Smooth muscle cell (in vitro differentiated cells): ENCODE data around the gene PPP6R2. TPM values are rescaled to one million over a fixed set of nuclear protein-coding genes. Genes with fewer than 3 reads are reported as not detected.
A peak's percentile ranks its signal among the peaks of the same experiment; 100 is the strongest.

Source experiments
- DNase-seq: peaks from one replicate; lab custom pipeline; 2025; ENCODE audit not compliant: unreplicated experiment; lab: John Stamatoyannopoulos, UW
- H2AFZ ChIP-seq: fragments of 200-600 bp; sonication (generic); 2 replicates; pipeline ENCODE4 v1.6.0; 2016; ENCODE audit warnings: antibody characterized with exemption, low read depth, mild to moderate bottlenecking
- H3F3A ChIP-seq: fragments of 200-600 bp; sonication (generic); 2 replicates; pipeline ENCODE4 v1.6.0; 2017; ENCODE audit warnings: antibody characterized with exemption, low read depth
- H3K27ac ChIP-seq: fragments of 200-600 bp; sonication (generic); 2 replicates; pipeline ENCODE4 v1.5.1; 2016; ENCODE audit warnings: low read depth, mild to moderate bottlenecking
- H3K27me3 ChIP-seq: fragments of 200-600 bp; sonication (generic); 2 replicates; pipeline ENCODE4 v1.6.1; 2016; ENCODE audit warnings: low read depth, mild to moderate bottlenecking
- H3K36me3 ChIP-seq: fragments of 200-600 bp; sonication (generic); 2 replicates; pipeline ENCODE4 v1.5.1; 2016; ENCODE audit warnings: low read depth
- H3K4me1 ChIP-seq: fragments of 200-600 bp; sonication (generic); 2 replicates; pipeline ENCODE4 v1.5.1; 2016; ENCODE audit warnings: low read depth
- H3K4me2 ChIP-seq: fragments of 200-600 bp; sonication (generic); 2 replicates; pipeline ENCODE4 v1.6.0; 2016; ENCODE audit warnings: mild to moderate bottlenecking
- H3K4me3 ChIP-seq: fragments of 200-600 bp; sonication (generic); 2 replicates; pipeline ENCODE4 v1.5.1; 2016; ENCODE audit warnings: mild to moderate bottlenecking
- H3K79me2 ChIP-seq: fragments of 200-600 bp; sonication (generic); 2 replicates; pipeline ENCODE4 v1.6.0; 2016; ENCODE audit warnings: low read depth, mild to moderate bottlenecking
- H3K9ac ChIP-seq: fragments of 200-600 bp; sonication (generic); 2 replicates; pipeline ENCODE4 v1.6.0; 2016; ENCODE audit warnings: low read depth
- H3K9me3 ChIP-seq: fragments of 200-600 bp; sonication (generic); replicated peaks from 2 replicates; pipeline ENCODE4 v1.5.1; 2016; ENCODE audit warnings: low read depth
- H4K20me1 ChIP-seq: fragments of 200-600 bp; sonication (generic); 2 replicates; pipeline ENCODE4 v1.6.0; 2016; ENCODE audit warnings: low read depth
- WGBS: methylation state at CpG from one replicate; pipeline ENCODE4 v1.1.7; 2016; ENCODE audit warnings: low lambda C conversion rate; 5-methylcytosine and 5-hydroxymethylcytosine counted together
- polyA plus RNA-seq: library from polyadenylated mRNA; unstranded; fragments of >200 nt; fragmentation: Nextera tagmentation; extraction: Ambion mirVana; gene quantifications from 2 replicates; pipeline ENCODE4 v1.2.1, GENCODE V29; 2016
- total RNA-seq: library from RNA; depleted of rRNA; stranded (reverse); fragments of >200 nt; gene quantifications from 2 replicates; pipeline ENCODE4 v1.2.3, GENCODE V29; 2014
- TF ChIP-seq, protein P1 (sequence below): fragments of 200-600 bp; sonication (generic); IDR thresholded peaks from 2 replicates; pipeline ENCODE4 v1.5.1; 2017; ENCODE audit warnings: borderline replicate concordance, mild to moderate bottlenecking, antibody characterized with exemption; ENCODE audit not compliant: insufficient read depth, poor library complexity, severe bottlenecking

PPP6R2 gene
- total and polyA plus RNA-seq, 2 experiments from 2014 or later = 24.6 to 36.3 TPM

GRCh38 chr22:50298937-50299784 is 44.0 kb upstream of the PPP6R2 start:
- Histone ChIP-seq H3K27ac (peak overlapping the region; percentile 72), H3K27me3 (no peaks in the 10 kb centered on the region), H3K79me2 (peaks cover 100% of the 10 kb centered on the region), H3K9ac (peak overlapping the region; percentile 28), H3K36me3 (no peaks in the 10 kb centered on the region), H3F3A (peaks cover 22% of the 10 kb centered on the region), H4K20me1 (peaks cover 100% of the 10 kb centered on the region), H2AFZ (no peak overlapping the region), H3K4me2 (peak overlapping the region; percentile 91), H3K9me3 (no peaks in the 10 kb centered on the region), H3K4me3 (peak overlapping the region; percentile 46), H3K4me1 (peaks cover 44% of the 10 kb centered on the region)
- peak; percentile 30 for DNase-seq
- TF ChIP-seq, protein P1, sequence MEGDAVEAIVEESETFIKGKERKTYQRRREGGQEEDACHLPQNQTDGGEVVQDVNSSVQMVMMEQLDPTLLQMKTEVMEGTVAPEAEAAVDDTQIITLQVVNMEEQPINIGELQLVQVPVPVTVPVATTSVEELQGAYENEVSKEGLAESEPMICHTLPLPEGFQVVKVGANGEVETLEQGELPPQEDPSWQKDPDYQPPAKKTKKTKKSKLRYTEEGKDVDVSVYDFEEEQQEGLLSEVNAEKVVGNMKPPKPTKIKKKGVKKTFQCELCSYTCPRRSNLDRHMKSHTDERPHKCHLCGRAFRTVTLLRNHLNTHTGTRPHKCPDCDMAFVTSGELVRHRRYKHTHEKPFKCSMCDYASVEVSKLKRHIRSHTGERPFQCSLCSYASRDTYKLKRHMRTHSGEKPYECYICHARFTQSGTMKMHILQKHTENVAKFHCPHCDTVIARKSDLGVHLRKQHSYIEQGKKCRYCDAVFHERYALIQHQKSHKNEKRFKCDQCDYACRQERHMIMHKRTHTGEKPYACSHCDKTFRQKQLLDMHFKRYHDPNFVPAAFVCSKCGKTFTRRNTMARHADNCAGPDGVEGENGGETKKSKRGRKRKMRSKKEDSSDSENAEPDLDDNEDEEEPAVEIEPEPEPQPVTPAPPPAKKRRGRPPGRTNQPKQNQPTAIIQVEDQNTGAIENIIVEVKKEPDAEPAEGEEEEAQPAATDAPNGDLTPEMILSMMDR = no peak
- WGBS = 21% methylated on average over 24 of the region's 59 CpGs

- H3K4me1 ChIP-seq = peaks cover 49% of the 10 kb centered on the region
- H3F3A ChIP-seq = peaks cover 25% of the 10 kb centered on the region
- TF ChIP-seq, protein P1 = no peak
- H2AFZ ChIP-seq = no peak overlapping the region
- H4K20me1 ChIP-seq = peaks cover 99% of the 10 kb centered on the region
- H3K27ac ChIP-seq = peak overlapping the region; percentile 72
- H3K27me3 ChIP-seq = no peaks in the 10 kb centered on the region
- H3K4me3 ChIP-seq = peak overlapping the region; percentile 46
- peaks cover 100% of the 10 kb centered on the region for H3K79me2 ChIP-seq
- no peaks in the 10 kb centered on the region for H3K36me3 ChIP-seq
- no peak for DNase-seq
- peak overlapping the region; percentile 91 for H3K4me2 ChIP-seq
- H3K9me3 ChIP-seq = no peaks in the 10 kb centered on the region
- peak overlapping the region; percentile 28 for H3K9ac ChIP-seq
- 5% methylated on average over 67 of the region's 93 CpGs for WGBS
These were observed 43.1 kb upstream of the PPP6R2 start for GRCh38 chr22:50299785-50300619.

DNA sequence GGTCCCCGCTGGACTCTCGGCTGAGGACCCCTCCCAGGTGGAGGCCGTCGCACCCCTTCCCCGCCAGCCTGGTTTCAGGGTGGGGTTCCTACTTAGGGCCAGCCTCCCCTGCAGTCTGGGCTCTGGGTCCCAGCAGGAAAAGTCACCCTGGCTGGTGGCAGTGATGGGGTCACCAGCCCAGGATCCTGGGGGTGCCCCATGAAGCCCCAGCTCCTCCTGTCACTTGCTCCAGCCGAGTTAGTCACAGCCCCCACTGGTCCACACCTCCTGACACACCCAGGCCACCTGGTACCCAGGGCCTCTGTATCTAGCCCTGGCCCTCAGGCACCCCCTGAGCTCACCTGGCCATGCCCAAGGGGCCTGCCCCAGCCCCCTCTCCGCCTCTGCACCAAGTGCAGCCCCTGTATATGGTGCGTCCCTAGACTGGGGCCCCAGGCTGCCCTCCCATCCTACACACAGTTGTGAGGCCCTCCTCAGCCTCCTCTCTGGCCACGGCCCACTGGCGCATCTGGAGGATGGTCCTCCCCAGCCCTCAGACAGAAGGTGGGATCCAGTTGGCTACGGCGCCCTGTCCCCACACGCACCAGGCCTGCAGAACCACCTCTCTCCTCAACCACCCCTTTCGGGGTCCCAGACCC is 42.4 kb upstream of the PPP6R2 start:
- peak overlapping the region; percentile 46 for H3K4me3 ChIP-seq
- peaks cover 95% of the 10 kb centered on the region for H4K20me1 ChIP-seq
- peaks cover 56% of the 10 kb centered on the region for H3K4me1 ChIP-seq

More for the DNA sequence above, 42.4 kb upstream of the PPP6R2 start:
- peaks cover 25% of the 10 kb centered on the region for H3F3A ChIP-seq
- H3K36me3 ChIP-seq = no peaks in the 10 kb centered on the region
- 92% methylated on average over 9 of the region's 14 CpGs for WGBS
- TF ChIP-seq, protein P1 = no peak
- H3K27ac ChIP-seq = no peak overlapping the region
- no peaks in the 10 kb centered on the region for H3K27me3 ChIP-seq
- H2AFZ ChIP-seq = no peak overlapping the region
- DNase-seq = no peak
- peak overlapping the region; percentile 91 for H3K4me2 ChIP-seq
- H3K9me3 ChIP-seq = no peaks in the 10 kb centered on the region
- H3K79me2 ChIP-seq = peaks cover 99% of the 10 kb centered on the region
- H3K9ac ChIP-seq = no peak overlapping the region
